ENCODE results near the gene NAPA. TPM values are rescaled to one million over a fixed set of nuclear protein-coding genes. Genes with fewer than 3 reads are reported as not detected.

Gene NAPA
- total and polyA plus RNA-seq, 8 donors: 47.2 to 121 (median 60.4) TPM

DNA sequence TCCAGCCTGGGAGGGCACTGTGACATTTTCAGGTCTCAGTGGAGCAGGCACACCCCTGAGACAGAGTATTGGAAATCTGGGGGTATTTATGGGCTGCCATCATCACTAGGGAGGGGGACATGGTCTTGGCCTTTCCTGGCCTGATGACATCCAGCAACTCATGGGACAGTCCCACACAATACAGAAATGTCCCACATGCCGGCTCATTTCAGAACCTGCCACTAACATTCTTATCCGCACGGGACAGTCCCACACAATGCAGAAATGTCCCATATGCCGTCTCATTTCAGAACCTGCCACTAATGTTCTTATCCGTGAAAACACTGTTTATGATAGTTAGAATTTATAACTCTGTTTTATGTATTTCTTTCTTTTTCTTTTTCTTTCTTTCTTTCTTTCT, 53.0 kb downstream of the NAPA start:
- WGBS, 2 donors: 78 to 90% methylated on average over 5 of the region's 5 CpGs
- H3K4me3 ChIP-seq: no peak overlapping the region
- ATAC-seq: no peak
- H3K9me3 ChIP-seq: no peaks in the 10 kb centered on the region
- H3K36me3 ChIP-seq: no peaks in the 10 kb centered on the region
- DNase-seq: no peak
- TF ChIP-seq, protein P1, sequence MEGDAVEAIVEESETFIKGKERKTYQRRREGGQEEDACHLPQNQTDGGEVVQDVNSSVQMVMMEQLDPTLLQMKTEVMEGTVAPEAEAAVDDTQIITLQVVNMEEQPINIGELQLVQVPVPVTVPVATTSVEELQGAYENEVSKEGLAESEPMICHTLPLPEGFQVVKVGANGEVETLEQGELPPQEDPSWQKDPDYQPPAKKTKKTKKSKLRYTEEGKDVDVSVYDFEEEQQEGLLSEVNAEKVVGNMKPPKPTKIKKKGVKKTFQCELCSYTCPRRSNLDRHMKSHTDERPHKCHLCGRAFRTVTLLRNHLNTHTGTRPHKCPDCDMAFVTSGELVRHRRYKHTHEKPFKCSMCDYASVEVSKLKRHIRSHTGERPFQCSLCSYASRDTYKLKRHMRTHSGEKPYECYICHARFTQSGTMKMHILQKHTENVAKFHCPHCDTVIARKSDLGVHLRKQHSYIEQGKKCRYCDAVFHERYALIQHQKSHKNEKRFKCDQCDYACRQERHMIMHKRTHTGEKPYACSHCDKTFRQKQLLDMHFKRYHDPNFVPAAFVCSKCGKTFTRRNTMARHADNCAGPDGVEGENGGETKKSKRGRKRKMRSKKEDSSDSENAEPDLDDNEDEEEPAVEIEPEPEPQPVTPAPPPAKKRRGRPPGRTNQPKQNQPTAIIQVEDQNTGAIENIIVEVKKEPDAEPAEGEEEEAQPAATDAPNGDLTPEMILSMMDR (IDR thresholded peaks at IDR 0.05): no peak
- no peak for FAIRE-seq
- H3K27ac ChIP-seq: no peak overlapping the region
- intact Hi-C loops (cut with DNase I): no loop called here
- no peaks in the 10 kb centered on the region for H3K27me3 ChIP-seq
- H3K4me1 ChIP-seq: no peaks in the 10 kb centered on the region

- FAIRE-seq (no peak), ATAC-seq (no peak), DNase-seq (no peak)
- no peak overlapping the region for H3K27ac ChIP-seq
- H3K4me3 ChIP-seq: no peak overlapping the region
- no peaks in the 10 kb centered on the region for H3K9me3 ChIP-seq
- no peaks in the 10 kb centered on the region for H3K27me3 ChIP-seq
- intact Hi-C loops (cut with DNase I): no loop called here
- 93% methylated on average over 14 of the region's 14 CpGs for WGBS, 2 donors
- TF ChIP-seq, protein P1 (IDR thresholded peaks at IDR 0.05): no peak
- no peaks in the 10 kb centered on the region for H3K36me3 ChIP-seq
- no peaks in the 10 kb centered on the region for H3K4me1 ChIP-seq
Measured at GRCh38 chr19:47459477-47459876, 55.4 kb downstream of the NAPA start.

- intact Hi-C loops (cut with DNase I): no loop called here
- no peak for FAIRE-seq
- TF ChIP-seq, protein P1 (IDR thresholded peaks at IDR 0.05): no peak
Measured at GRCh38 chr19:47458672-47459071, 56.2 kb downstream of the NAPA start.

DNA sequence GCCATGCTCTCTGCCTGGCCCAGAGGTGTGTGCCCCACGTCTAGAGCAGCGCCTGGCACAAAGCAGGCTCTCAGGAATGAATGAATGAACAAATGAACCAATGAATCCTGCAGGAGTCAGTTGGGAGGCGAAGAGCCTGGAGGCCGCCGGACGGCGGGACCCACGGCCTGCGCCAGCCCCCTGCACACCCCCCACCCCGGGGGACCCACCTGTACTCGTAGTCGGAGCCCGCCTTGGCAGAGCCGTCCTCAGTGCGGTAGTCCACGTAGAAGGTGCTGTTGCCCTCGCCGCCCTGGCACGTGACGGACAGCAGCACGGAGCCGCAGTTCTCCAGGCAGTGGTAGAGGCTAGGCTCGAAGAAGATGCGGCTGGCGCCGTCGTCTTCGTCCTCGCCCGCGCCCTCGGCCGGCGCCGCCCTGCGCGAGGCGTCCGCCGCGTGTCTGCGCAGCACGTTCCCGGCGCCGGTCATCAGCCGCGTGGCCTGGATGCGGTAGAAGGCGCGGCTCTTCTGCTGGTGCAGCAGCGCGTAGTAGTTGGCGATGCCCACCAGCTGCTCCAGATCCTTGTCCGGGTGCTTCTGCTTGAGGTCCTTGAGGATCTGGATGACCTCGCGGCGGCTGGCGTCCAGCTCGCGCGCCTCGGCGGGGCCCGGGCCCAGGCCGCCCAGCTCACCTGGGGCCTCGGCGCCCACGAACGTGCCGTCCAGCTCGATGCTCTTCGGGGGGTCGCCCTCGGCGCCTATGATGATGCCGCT, 58.0 kb downstream of the NAPA start:
- Histone ChIP-seq H3K27ac (no peak overlapping the region), H3K27me3 (no peaks in the 10 kb centered on the region), H3K36me3 (no peaks in the 10 kb centered on the region), H3K4me1 (no peaks in the 10 kb centered on the region), H3K4me3 (no peak overlapping the region), H3K9me3 (no peaks in the 10 kb centered on the region)
- peak in 1 of 6 donors; percentile 57 for DNase-seq
- no peak for FAIRE-seq
- intact Hi-C loops (cut with DNase I): no loop called here
- TF ChIP-seq, protein P1 (IDR thresholded peaks at IDR 0.05): no peak
- 70 to 74% methylated on average over 71 to 77 of the region's 77 CpGs for WGBS, 2 donors
- no peak for ATAC-seq

More at GRCh38 chr19:47458672-47459071, 56.2 kb downstream of the NAPA start:
- Histone ChIP-seq H3K4me1 (no peaks in the 10 kb centered on the region), H3K4me3 (no peak overlapping the region), H3K36me3 (no peaks in the 10 kb centered on the region), H3K27ac (no peak overlapping the region), H3K27me3 (no peaks in the 10 kb centered on the region), H3K9me3 (no peaks in the 10 kb centered on the region)
- WGBS, 2 donors: 59 to 68% methylated on average over 5 of the region's 5 CpGs
- ATAC-seq (no peak), DNase-seq (no peak)

DNA sequence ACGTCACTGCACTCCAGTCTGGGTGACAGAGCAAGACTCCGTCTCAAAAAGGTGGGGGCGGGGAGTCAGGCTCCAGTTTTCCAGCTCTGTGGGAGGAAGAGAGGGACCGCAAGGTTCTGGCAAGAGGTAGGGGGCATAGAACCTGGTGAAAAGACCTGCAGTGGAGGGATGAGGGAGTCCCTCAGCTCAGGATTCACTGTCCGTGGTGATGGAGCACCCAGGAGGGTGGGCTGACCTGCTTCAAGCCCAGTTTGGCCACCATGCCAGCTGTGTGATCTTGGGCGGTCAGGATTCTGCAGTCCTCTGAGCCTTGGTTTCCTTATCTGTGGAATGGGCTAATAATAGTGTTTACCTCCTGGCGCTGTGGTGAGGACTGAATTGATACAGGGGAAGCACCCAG, 64.4 kb downstream of the NAPA start:
- no peak overlapping the region for H3K4me3 ChIP-seq
- no peaks in the 10 kb centered on the region for H3K36me3 ChIP-seq
- no peaks in the 10 kb centered on the region for H3K9me3 ChIP-seq
- ATAC-seq (no peak), DNase-seq (peak in 1 of 6 donors; percentile 11), FAIRE-seq (no peak)
- intact Hi-C loops (cut with DNase I): no loop called here
- no peaks in the 10 kb centered on the region for H3K27me3 ChIP-seq
- H3K27ac ChIP-seq: no peak overlapping the region
- no peaks in the 10 kb centered on the region for H3K4me1 ChIP-seq
- WGBS, 2 donors: 65 to 74% methylated on average over 7 of the region's 7 CpGs
- TF ChIP-seq, protein P1 (IDR thresholded peaks at IDR 0.05): no peak

All from pancreas (tissue), 10 donors.